Adrenal gland (tissue), 5 donors: Measurements from ENCODE around the gene OTUD6A.
A peak's percentile ranks its signal among the peaks of the same experiment; 100 is the strongest.

Experiments used
- CTCF ChIP-seq, 6 experiments: fragments of 450-650 bp in 4 of 6; fragments of 200-600 bp in 2 of 6; sonication (generic) in 1 of 6; IDR thresholded peaks; 1 replicate in 5 of 6; 2 replicates in 1 of 6; pipeline versions ENCODE4 v1.5.1 to v1.8.0; 2016 to 2021; ENCODE audit warnings: antibody characterized with exemption in 6 of 6, mild to moderate bottlenecking in 2 of 6, moderate library complexity in 1 of 6
- POLR2A ChIP-seq, 2 donors: fragments of 450-650 bp; IDR thresholded peaks; one replicate each; pipeline ENCODE4 v1.6.1; 2017; ENCODE audit warnings: antibody characterized with exemption in 2 of 2, mild to moderate bottlenecking in 2 of 2, moderate library complexity in 1 of 2
- donor health status: DM: no; HTN: no; CAD: no.

GRCh38 chrX:70033348-70034051 lies 28.8 kb upstream of the OTUD6A start:
- TF ChIP-seq CTCF (IDR thresholded peaks at IDR 0.05) (peak in 5 of 6 experiments; percentile 8 to 47 (median 35)), POLR2A (IDR thresholded peaks at IDR 0.05) (no peak)
